OCI-LY1 (cell line): Measurements from ENCODE around the gene DCUN1D1.

Experiments
- H2AFZ ChIP-seq: fragments of 200-600 bp; sonication (generic), shearing (Covaris generic); 2 replicates; pipeline ENCODE4 v1.6.0; 2014; ENCODE audit warnings: antibody characterized with exemption, mild to moderate bottlenecking, low read length
- H3F3A ChIP-seq: fragments of 200-600 bp; sonication (generic), shearing (Covaris generic); 2 replicates; pipeline ENCODE4 v1.6.0; 2014; ENCODE audit warnings: mild to moderate bottlenecking, antibody characterized with exemption, low read length, moderate library complexity; ENCODE audit not compliant: insufficient read depth
- H3K27ac ChIP-seq: fragments of 200-600 bp; sonication (generic); 2 replicates; pipeline ENCODE4 v1.5.1; 2014; ENCODE audit warnings: low read length, mixed run types, mild to moderate bottlenecking, low read depth; ENCODE audit not compliant: poor library complexity, severe bottlenecking
- H3K27me3 ChIP-seq: fragments of 200-600 bp; sonication (generic); 2 replicates; pipeline ENCODE4 v1.6.0; 2014; ENCODE audit warnings: antibody characterized with exemption, mild to moderate bottlenecking, low read length, moderate library complexity; ENCODE audit not compliant: insufficient read depth
- H3K36me3 ChIP-seq: fragments of 200-600 bp; sonication (generic); 2 replicates; pipeline ENCODE4 v1.6.1; 2014; ENCODE audit warnings: mild to moderate bottlenecking, antibody characterized with exemption, low read length, moderate library complexity, mixed read lengths; ENCODE audit not compliant: insufficient read depth
- H3K4me1 ChIP-seq: fragments of 200-600 bp; sonication (generic); 2 replicates; pipeline ENCODE4 v1.5.1; 2014; ENCODE audit warnings: mild to moderate bottlenecking, low read length, moderate library complexity; ENCODE audit not compliant: insufficient read depth, severe bottlenecking
- H3K4me2 ChIP-seq: fragments of 200-600 bp; sonication (generic), shearing (Covaris generic); 2 replicates; pipeline ENCODE4 v1.6.1; 2014; ENCODE audit warnings: low read length
- H3K4me3 ChIP-seq: fragments of 200-600 bp; sonication (generic); 2 replicates; pipeline ENCODE4 v1.5.1; 2014; ENCODE audit warnings: low read length, low read depth, mild to moderate bottlenecking, mixed read lengths; ENCODE audit not compliant: poor library complexity, severe bottlenecking
- H3K79me2 ChIP-seq: fragments of 200-600 bp; shearing (Covaris generic); 2 replicates; pipeline ENCODE4 v1.6.1; 2016; ENCODE audit warnings: mixed run types, low read length, mixed read lengths; ENCODE audit not compliant: insufficient read depth
- H3K9ac ChIP-seq: fragments of 200-600 bp; sonication (generic), shearing (Covaris generic); 2 replicates; pipeline ENCODE4 v1.6.1; 2014; ENCODE audit warnings: mild to moderate bottlenecking, low read length, mixed read lengths
- H3K9me2 ChIP-seq: fragments of 200-600 bp; sonication (generic), shearing (Covaris generic); 2 replicates; pipeline ENCODE4 v1.6.1; 2014; ENCODE audit warnings: low read depth, mild to moderate bottlenecking, low read length, mixed read lengths
- H3K9me3 ChIP-seq: fragments of 200-600 bp; shearing (Covaris generic); 2 replicates; pipeline ENCODE4 v1.6.1; 2014; ENCODE audit warnings: low read length, mixed read lengths
- H4K20me1 ChIP-seq: fragments of 200-600 bp; sonication (generic), shearing (Covaris generic); 2 replicates; pipeline ENCODE4 v1.6.0; 2016; ENCODE audit warnings: mild to moderate bottlenecking, low read length; ENCODE audit not compliant: insufficient read depth
- CTCF ChIP-seq: fragments of 200-600 bp; sonication (generic), shearing (Covaris generic); IDR thresholded peaks from 2 replicates; pipeline ENCODE4 v1.5.1; 2017; ENCODE audit warnings: mild to moderate bottlenecking, antibody characterized with exemption, low read length, moderate library complexity, mixed read lengths
- EZH2 ChIP-seq: fragments of 200-600 bp; sonication (generic), shearing (Covaris generic); IDR thresholded peaks from 2 replicates; pipeline ENCODE4 v1.8.0; 2017; ENCODE audit warnings: borderline replicate concordance, mixed run types, mild to moderate bottlenecking, antibody characterized with exemption, low read length, moderate library complexity, mixed read lengths

The DCUN1D1 gene

GRCh38 chr3:182989566-182989965, 9.2 kb upstream of the DCUN1D1 start:
- Histone ChIP-seq H3K9me3 (peaks cover 7% of the 10 kb centered on the region; the same call in 1 of the 2 replicates), H3K27me3 (no peaks in the 10 kb centered on the region), H3K27ac (no peak overlapping the region), H4K20me1 (no peaks in the 10 kb centered on the region), H3K79me2 (no peaks in the 10 kb centered on the region), H3K9ac (no peak overlapping the region), H3K9me2 (no peaks in the 10 kb centered on the region), H3K4me3 (no peak overlapping the region), H3K36me3 (no peaks in the 10 kb centered on the region), H3F3A (no peaks in the 10 kb centered on the region), H2AFZ (no peak overlapping the region), H3K4me2 (no peak overlapping the region), H3K4me1 (no peaks in the 10 kb centered on the region)
- TF ChIP-seq EZH2, result no peak
- no peak for TF ChIP-seq CTCF

GRCh38 chr3:182986021-182986420, 5.7 kb upstream of the DCUN1D1 start:
- Histone ChIP-seq H3K79me2 (no peaks in the 10 kb centered on the region), H3K9me3 (no peaks in the 10 kb centered on the region), H2AFZ (no peak overlapping the region), H3K4me3 (no peak overlapping the region), H4K20me1 (no peaks in the 10 kb centered on the region), H3K9me2 (no peaks in the 10 kb centered on the region), H3F3A (no peaks in the 10 kb centered on the region), H3K27me3 (no peaks in the 10 kb centered on the region), H3K27ac (no peak overlapping the region), H3K4me2 (no peak overlapping the region), H3K9ac (no peak overlapping the region), H3K36me3 (no peaks in the 10 kb centered on the region), H3K4me1 (peaks cover 4% of the 10 kb centered on the region)
- TF ChIP-seq CTCF (no peak), EZH2 (no peak)

DNA sequence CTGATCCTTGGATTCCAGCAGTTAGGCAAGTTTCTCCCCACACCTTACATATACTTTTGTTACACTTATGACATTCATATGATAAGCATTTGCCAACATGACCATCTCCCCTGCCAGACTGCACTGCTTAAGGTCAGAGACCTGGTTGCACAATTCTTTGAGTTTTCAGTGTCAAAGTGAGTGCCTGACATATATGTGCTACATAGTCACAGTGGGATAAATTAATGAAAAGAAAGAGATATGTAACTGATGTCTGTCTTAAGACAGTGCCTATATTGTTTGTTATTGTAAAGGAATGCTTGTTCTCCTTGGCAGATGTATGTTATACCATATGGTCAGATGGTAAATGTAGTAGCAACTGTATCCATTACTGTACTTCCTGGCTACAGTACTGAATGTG, 3.5 kb upstream of the DCUN1D1 start:
- Histone ChIP-seq H3K9me3 (no peaks in the 10 kb centered on the region), H3K9ac (no peak overlapping the region), H3K27me3 (no peaks in the 10 kb centered on the region), H4K20me1 (no peaks in the 10 kb centered on the region), H3K9me2 (no peaks in the 10 kb centered on the region), H3F3A (no peaks in the 10 kb centered on the region), H3K4me1 (peaks cover 13% of the 10 kb centered on the region), H3K79me2 (peaks cover 10% of the 10 kb centered on the region), H3K36me3 (no peaks in the 10 kb centered on the region), H3K27ac (no peak overlapping the region), H3K4me2 (no peak overlapping the region), H2AFZ (no peak overlapping the region), H3K4me3 (no peak overlapping the region)
- TF ChIP-seq CTCF (no peak), EZH2 (no peak)
